ENCODE data around the gene DISP3.

DISP3 gene

DNA sequence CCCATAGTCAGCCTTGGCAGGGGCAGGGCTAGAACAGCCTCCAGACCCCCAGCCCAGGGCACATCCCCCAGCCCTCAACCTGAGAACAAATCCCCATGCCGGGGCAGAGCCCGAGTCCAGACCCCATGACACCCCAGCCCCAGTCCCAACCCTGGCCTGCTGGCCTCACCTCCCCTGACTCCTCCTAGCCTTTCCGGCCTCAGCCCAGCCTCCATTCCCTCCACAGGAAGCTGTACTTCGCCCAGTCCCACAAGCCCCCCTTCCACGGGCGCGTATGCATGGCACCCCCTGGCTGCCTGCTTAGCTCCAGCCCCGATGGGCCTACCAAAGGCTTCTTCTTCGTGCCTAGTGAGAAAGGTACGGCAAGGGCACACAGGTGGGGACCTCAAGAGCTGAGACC, 50.4 kb downstream of the DISP3 start:
- no peak for DNase-seq (ENCODE audit: low spot score)

DNA sequence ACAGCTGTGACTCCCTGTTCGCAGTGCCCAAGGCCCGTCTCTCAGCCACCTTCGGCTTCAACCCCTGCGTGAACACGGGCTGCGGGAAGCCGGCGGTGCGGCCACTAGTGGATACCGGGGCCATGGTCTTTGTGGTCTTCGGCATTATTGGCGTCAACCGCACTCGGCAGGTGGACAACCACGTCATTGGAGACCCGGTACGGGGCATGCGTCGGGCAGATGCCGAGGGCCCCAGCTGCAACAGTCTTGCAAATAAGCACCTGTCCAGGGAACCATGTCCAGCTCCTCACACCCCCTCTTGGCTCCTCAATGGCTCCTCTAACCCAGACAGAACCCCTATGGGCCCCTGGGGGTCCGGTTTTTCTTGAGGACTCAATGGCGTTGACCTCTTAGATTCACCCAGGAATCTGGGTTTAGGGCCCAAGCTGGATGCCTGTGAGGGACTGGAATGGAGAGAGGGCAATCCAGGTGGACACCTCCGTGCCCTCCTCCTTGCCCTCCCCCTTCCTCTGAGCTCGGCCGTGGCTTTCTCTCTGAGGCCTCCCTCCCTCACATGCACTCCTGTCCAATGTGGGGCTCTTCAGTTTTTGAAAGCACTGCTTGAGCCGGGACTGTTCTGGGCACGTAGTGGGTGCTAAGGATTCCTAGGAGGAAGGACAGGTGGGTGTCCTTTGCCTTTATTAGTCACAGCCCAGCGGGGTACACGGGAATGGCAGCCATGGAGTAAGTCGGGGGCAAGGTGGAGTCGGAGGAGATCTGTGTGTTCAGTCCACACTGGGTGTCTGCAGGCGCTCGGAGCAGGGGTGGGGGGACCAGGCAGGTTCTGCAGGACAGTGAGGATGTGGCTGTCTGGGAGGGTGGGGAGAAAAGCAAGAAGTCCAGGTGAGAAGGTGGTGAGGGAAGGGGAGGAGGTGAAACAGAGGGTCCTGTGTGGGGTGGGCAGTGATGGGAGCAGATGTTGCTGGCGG, 51.1 kb downstream of the DISP3 start:
- no peak for DNase-seq (ENCODE audit: low spot score)

DNA sequence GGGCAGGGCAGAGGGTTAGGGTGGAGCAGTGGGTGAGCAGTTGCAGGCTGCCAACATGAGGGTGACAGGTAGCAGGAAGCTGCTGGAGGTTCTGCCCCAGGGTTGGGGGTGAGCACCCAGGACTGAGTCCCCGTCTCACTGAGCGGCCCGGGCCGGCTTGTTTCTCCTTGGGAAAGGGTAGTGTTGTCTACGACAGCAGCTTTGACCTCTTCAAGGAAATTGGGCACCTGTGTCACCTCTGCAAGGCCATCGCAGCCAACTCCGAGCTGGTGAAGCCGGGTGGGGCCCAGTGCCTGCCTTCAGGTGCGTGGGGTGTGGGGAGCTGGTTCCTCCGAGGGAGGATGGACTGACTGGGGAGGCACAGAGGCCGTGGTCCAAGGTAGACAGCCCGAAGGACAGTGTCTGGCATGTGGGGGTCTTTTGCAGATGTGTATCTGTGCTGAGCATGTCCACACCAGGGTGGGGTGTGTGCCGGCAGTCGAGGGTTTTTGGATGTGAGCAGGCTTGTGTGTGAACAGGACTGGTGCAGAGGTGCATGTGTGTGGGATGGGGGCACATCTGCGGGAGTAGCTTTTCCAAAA, 51.9 kb downstream of the DISP3 start:
- DNase-seq (ENCODE audit: low spot score) = no peak

DNA sequence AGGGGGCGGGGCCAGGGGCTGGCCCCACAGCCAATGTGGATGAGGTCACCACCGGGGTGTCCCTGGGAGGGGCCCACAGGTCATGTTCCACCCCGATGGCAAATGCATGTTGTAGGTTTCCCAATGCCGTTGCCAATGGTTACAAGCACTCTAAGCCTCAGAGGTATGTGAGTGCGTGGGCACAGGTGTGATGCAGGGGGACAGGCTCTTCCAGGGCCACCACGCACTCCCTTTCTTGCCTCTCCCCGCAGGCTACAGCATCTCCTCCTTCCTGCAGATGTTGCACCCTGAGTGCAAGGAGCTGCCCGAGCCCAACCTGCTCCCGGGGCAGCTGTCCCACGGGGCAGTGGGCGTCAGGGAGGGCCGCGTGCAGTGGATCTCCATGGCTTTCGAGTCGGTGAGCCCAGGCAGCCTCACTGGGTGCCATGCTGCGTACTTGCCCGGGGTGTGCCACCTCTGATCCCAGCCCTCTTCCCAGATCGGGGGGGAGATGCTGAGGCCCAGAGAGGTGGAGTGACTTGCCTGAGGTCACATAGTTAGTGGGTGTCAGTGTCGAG, 52.4 kb downstream of the DISP3 start:
- no peak for DNase-seq (ENCODE audit: low spot score)

DNA sequence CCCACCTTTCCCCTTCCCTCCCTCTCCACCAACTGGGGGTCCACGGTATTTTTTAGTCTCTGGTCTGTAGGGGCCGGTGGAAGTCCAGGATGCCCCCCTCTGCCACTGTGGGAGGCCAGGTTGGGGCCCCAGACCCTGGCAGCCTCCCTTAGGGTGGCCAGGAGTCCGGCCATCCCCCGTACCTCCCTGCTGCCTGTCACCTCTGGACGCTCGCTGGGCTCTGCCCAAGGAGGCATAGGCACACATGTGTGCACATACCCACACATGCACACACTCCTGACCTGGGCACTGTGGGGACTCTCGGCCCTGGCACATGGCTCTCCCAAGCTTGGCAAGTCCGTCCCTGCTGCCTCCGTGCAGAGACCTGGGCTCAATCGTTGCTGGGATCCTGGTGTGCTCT, 53.0 kb downstream of the DISP3 start:
- no peak for DNase-seq (ENCODE audit: low spot score)

DNA sequence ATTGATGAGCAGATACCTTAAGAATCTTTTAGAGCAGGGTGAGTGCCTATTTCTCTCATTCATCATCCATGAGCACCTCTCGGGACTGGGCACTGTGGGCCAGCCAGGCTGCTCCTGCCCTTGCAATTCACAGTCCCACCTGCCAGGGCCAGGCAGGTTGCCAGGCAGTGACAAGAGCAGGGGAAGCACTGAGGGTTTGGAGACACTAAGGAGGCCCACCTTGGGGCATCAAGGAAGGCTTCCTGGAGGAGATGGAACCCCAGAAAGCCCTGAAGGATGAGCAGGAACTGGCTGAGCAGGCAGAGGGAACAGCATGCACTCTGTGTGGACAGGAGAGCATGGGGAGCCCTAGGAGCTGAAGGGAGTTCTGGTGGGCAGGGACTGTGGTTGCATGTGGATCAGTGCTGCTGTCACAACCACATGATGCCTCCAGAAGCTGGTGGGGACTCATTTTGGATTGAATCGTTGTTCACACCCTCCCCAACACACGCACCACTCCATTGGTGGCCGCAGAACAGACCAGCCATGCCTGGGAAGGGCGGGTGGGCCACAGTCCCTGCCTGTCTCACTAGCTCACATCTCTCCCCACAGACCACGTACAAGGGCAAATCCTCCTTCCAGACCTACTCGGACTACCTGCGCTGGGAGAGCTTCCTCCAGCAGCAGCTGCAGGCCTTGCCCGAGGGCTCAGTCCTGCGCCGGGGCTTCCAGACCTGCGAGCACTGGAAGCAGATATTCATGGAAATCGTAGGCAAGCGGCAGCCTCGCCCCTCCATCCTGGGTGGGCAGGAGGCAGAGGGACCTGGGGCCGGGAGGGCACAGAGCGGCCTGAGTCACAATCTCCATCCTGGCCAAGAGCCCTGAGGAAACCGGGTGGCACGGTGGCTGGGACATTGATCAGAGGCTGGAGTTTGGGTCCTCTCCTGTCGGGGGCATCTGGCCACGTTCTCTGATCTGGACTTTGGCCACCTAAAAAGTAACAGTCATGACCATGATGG, 55.1 kb downstream of the DISP3 start:
- DNase-seq (ENCODE audit: low spot score) = no peak

DNA sequence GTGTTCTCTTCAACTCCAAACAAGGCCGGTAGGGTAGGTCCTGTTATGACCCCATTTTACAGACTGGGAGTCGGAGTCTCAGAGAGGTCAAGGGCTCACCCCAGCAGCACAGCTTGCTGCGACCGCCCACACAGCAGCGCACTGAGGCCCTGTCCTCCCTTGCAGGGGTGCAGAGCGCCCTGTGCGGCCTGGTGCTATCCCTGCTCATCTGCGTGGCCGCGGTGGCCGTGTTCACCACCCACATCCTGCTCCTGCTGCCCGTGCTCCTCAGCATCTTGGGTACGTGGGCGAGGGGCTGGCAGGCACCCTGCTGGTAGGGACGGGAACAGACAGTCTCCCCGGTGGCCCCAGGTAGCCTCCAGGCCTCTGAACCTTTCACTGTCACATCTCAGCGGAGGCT, 55.9 kb downstream of the DISP3 start:
- no peak for DNase-seq (ENCODE audit: low spot score)

DNA sequence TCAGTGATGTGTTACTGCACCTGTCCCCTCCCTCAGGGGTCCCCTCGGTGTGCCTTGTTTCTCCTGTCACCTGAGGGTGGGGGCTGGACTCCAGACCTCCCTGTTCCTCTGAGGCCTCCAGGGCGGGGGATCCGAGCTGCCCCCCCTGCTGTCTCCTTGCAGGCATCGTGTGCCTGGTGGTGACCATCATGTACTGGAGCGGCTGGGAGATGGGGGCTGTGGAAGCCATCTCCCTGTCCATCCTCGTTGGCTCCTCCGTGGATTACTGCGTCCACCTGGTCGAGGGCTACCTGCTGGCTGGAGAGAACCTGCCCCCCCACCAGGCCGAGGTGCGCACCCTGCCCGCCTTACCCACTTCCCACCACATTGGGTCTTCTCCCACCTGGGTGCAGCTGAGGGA, 56.4 kb downstream of the DISP3 start:
- no peak for DNase-seq (ENCODE audit: low spot score)

DNA sequence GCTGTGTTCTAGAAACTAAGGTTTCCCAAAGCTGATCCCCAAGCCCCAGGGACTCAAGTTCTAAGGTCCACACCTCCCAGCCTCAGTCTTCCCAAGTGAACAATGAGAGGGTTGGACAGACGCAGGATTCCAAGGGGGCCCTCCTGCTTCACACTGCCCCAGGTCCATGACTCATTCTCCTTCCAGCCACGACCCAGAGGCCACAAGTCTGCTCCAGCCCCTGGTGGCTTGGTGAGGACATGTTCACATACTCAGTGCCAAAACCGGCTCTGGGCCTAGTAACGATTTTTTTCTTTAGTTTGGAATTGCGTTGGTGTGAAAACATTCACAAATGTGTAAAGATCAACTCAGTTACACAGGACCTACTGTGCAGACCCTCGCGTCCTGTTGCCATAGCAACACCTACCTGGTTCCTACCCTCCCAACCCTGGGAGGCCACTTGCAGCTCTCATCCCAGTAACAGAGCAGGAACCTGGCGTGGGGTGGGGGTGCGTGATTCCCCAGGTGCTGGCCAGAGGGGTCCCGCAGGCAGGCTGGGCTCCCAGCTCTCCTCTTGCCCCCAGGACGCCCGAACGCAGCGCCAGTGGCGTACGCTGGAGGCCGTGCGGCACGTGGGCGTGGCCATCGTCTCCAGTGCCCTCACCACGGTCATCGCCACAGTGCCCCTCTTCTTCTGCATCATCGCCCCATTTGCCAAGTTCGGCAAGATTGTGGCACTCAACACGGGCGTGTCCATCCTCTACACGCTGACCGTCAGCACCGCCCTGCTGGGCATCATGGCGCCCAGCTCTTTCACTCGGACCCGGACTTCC, 57.0 kb downstream of the DISP3 start:
- DNase-seq (ENCODE audit: low spot score) = no peak

DNA sequence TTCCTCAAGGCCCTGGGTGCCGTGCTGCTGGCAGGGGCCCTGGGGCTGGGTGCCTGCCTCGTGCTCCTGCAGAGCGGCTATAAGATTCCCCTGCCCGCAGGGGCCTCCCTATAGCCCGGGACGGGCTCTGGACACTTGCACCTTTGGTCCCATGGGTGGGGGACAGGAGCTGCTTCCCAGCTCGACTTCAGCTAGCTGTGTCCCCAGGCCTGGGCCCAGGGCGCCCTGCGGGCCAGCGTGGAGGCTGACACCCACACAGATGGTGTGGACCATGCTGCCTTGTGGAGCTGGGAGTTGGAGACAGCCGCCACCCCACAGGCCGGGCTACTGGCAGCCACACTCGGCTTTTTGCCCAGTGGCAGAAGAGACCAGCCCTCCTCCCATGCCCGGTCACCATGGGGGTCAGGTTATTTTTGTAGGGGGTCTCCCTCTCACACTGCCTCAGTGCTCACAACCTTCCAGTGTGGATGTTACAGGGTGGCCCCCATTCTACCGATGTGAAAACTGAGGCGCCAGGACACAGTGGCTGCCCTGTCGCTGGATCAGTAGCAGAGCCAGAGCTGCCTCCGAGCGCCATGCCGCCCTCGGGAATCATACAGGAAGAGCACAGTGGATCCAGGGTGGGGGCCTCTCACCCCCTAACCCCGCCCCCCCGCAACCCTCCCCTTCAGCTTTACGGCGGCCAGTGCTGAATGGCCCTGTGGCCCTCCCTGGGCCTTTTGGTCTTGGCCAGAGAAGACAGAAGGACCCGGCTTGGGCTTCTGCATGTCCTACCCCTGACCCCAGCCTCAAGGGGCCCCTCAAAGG, 57.8 kb downstream of the DISP3 start:
- no peak for DNase-seq (ENCODE audit: low spot score)

DNA sequence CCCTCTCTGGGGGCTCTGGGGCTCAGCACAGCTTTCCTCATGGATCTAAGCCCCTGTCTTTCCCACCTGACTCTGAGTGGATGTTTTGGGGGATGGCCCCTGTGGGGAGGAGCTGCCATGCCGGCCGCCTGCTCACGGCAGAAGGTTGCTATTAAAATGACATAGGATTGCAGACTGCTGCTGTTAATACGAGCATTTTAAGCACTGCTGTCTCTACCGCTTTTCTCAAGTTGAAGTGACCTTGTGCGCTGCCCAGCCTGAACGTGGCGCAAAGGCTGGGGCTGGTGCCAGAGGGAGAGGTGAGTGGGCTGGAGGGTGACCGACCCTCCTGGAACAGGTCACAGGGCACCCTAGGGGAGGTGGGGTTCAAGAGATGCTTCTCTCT, 58.4 kb downstream of the DISP3 start:
- no peak for DNase-seq (ENCODE audit: low spot score)

DNA sequence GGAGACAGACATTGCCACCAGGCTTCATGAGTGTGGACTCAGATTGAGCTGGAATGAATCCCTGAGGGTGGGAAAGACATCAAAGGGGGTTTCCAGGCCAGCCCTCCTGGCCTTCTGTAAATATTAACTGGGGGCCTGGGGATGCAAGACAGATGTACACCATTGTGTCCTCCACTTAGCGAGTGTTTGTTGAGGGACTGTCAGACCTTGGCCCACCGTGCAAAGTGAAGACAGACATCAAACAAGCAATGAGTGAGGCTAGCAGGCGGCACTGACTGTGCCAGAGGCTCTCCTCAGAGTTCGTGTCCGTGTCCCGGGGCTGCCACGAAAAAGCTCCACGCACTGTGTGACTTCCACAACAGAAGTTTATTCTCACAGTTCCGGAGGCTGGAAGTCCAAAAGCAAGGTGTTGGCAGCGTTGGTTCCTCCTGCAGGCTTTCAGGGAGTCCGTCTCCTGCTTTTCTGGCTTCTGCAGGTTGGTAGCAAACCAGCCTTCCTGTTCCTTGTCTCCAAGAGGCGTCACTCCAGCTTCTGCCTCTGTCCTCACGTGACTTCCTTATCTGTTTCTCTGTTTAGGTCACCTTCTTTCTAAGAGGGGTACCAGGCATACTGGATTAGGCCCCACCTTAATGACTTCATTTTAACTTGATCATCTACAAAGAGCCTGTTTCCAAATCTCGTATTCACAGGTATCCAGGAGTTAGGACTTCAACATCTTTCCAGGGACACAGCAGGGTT, 59.1 kb downstream of the DISP3 start:
- no peak for DNase-seq (ENCODE audit: low spot score)

DNA sequence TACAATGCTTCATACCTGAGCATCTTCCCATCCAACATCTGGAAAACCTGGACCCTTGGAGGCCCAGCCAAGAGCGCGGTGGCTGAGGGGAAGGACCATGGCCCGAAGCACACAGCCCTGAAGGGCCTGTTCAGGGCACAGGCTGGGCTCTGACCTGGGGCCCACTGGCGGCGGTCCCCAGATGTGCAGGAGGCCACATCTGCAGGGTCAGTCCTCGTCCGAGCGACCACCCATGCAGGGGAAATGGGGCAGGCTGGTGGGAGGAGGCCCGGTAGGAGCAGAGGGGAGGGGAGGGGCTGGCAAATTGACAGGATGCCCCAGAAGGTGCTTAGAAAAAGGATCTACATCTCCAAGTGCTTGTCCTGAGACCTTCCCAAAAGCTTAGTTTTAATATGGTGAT, 59.9 kb downstream of the DISP3 start:
- DNase-seq (ENCODE audit: low spot score) = no peak

DNA sequence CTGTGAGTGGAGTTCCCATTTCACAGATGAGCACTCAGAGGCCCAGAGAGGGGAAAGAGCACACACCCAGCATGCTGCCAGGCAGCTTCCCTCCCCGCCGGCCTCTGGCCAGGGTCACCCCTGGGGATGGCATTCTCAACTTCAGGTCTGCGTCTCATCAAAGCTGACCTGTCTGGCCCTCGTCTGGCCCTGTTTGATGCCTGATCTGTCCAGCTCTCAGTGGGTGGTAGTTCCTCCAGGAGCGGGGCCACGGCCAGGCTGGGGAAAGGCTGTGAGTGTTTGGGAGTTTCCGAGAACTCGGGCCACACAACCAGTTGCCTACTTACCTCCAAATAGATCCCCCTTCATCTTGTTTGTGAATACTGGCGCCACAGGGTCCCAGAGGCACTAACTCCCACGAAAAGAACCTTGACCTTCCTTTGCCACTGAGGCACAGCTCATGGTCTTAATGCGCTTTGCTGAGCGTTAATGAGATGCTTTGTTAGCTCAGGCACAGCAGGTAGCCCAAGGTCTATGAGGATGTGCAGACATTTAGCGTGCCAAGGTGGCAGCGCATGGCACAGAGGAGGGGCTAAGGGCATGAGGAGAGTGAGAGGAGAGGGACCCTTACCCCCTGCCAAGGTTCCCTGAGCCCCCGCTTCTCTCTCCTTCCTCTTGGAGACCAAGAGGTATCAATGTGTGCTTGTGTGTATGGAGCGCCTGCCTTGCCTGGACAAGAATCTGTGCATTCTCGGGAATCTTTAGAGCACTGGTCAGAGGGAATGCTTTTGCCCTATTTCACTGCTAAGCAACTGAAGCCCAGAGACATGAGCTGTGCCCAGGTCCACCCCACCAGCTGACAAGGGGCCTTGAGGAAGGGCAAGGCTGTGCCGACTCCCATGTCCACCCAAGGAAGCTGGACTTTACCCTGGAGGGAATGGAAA, 61.2 kb downstream of the DISP3 start:
- no peak for DNase-seq (ENCODE audit: low spot score)

DNA sequence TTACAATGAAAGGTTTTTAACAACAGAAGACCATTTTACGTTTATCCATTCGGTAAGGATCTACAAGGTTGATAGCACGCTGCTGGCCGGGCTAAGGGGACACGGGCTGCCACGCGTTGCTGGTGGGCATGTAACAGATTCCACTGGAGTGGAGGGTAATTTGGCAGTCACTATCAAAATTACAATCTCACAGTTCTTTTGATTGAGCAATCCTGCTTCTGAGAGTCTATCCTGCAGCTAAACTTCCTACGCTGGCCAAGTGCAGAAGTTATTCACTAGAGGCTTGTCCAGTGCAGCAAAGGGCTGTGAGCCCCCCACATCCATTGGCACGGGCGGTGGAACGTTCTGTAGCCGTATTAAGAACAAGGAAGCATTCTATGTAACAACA, 61.8 kb downstream of the DISP3 start:
- DNase-seq (ENCODE audit: low spot score) = no peak

DNA sequence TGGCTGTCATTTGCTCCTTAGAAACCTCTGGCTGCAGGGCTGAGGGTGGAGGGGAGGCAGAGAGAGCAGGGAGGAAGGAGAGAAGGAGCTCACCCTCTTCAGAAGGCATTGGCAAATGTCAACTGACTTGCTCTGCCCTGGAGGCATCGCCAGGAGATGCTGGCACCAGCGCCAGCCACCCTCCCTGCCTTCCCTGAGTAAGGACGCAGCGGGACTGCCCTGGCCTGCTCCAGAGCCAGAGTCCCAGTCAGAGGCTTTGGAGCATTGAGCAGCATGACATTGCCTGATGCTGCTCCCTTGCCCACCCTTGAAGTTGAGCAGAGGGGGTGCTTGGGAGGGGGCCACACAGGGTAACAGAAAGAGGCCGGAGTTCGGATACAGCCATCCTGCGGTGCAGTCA, 62.3 kb downstream of the DISP3 start:
- DNase-seq (ENCODE audit: low spot score) = no peak

DNA sequence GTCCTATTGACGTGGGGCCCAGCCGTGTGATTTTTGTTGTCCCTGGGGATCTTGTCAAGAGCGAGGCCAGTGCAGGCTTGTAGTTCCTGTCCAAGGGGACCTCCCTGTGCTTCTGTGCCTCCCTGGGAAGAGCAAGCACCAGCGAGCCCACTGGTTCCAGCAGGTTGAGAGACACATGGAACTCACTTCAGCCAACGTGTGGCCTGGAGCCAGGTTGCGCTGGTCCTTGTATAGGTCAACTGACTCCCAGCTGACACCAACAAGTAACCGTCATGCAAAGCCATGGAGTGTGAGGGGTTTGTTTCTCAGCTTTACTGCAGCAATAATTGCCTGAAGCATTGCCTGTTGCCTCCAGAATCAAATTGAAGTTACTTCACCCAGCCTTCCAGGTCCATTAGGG, 63.0 kb downstream of the DISP3 start:
- DNase-seq (ENCODE audit: low spot score) = no peak

DNA sequence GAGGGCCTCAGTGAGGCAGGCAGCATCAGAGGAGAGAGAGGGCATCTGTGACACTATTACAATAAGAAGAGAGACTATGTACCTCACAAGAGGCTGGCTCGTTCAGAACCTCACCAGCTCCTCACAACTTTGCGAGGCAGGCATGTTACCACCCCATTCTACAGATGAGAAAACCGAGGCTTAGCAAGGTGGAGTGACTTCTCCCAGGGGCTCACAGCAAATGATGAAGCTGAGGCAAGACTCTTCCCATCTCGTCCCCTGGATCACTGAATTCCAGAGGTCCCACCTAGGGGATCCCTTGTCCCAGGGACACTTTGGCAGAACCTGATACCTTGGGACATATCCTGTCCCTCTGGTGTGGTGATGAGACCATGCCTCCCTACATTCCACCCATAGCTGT, 64.4 kb downstream of the DISP3 start:
- DNase-seq (ENCODE audit: low spot score) = no peak

DNA sequence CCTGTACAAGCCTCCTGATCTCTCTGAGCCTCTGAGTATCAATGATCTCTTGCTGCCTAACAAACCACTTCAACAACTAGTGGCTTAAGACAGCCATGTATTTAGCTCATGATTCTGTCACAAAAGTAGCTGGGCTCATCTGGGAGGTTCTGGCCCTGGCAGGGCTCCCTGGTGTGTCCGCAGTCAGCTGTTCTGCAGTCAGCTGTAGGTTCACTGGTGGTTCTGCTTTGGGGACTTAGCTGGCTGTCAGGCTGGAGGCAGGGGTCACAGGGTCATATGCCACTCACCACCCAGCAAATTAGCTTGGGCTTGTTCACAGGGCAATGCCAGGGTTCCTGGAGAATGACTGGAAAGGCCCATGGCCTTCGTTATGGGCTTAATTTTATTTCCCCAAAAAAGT, 64.8 kb downstream of the DISP3 start:
- DNase-seq (ENCODE audit: low spot score) = no peak
